ENCODE data around the gene SERBP1. TPM values are rescaled to one million over a fixed set of nuclear protein-coding genes. Genes with fewer than 3 reads are reported as not detected.

The SERBP1 gene
- total RNA-seq, result 100 to 1,000 TPM; 433 to 510 TPM

- Mint-ChIP-seq H3K27me3 (no peaks in the 10 kb centered on the region), H3K36me3 (ENCODE audit: low read depth) (peaks cover 43% of the 10 kb centered on the region), H3K4me1 (peaks cover 48% of the 10 kb centered on the region), H3K9me3 (ENCODE audit: low read depth) (no peaks in the 10 kb centered on the region), H3K27ac (peak within 1 kb of the TSS; percentile 100), H3K4me3 (peak within 1 kb of the TSS; percentile 97)
- ChIA-PET POLR2A (interaction anchor here (0.6 to 2.1 kb wide), 13 partner anchors 9 to 542 kb away, joined by 3 to 14 read pairs (median 3); partner anchors contain the start of genes DNAI4 and GADD45A), CTCF (interaction anchor here (0.6 kb wide), 1 partner anchor 25 kb away, joined by 10 read pairs; no protein-coding TSS in a partner anchor)
- peak; percentile 97 for DNase-seq
- intact Hi-C loops (cut with DNase I, micrococcal nuclease), result loop anchor here (1.0 to 5.0 kb wide), 16 partner anchors 48 to 505 kb away; partner anchors contain the start of genes GADD45A (in 1 of the 2) and SLC35D1 (in 1 of the 2)
- peak; percentile 91 for ATAC-seq
Measured at GRCh38 chr1:67430358-67431155, at the start of gene SERBP1. Gene SERBP1 (minus strand): TSS chr1:67430402. CDS start chr1:67430300, 102 bp downstream.

GRCh38 chr1:67479146-67479891, 49.1 kb upstream of the SERBP1 start:
- intact Hi-C loops (cut with DNase I, micrococcal nuclease), result loop anchor here in 1 of 2 experiments (2.0 kb wide), 1 partner anchor 49 kb away; the partner anchor contains the start of gene SERBP1
- CTCF ChIA-PET, result interaction anchor here (0.8 kb wide), 1 partner anchor 281 kb away, joined by 5 read pairs; no protein-coding TSS in a partner anchor
- Mint-ChIP-seq H3K27ac (peak overlapping the region; percentile 55), H3K4me3 (no peak overlapping the region), H3K36me3 (ENCODE audit: low read depth) (no peaks in the 10 kb centered on the region), H3K4me1 (peaks cover 10% of the 10 kb centered on the region), H3K27me3 (peaks cover 6% of the 10 kb centered on the region), H3K9me3 (ENCODE audit: low read depth) (no peaks in the 10 kb centered on the region)
- POLR2A ChIA-PET, result interaction anchor here (0.6 kb wide), 1 partner anchor 733 kb away, joined by 3 read pairs; no protein-coding TSS in a partner anchor
- DNase-seq (peak; percentile 60), ATAC-seq (peak; percentile 98)

GRCh38 chr1:67476906-67477305, 46.7 kb upstream of the SERBP1 start:
- ChIA-PET CTCF (interaction anchor here (1.1 kb wide), 1 partner anchor 11 kb away, joined by 3 read pairs; no protein-coding TSS in a partner anchor), POLR2A (no interaction called here)
- no peaks in the 10 kb centered on the region for H3K36me3 Mint-ChIP-seq (ENCODE audit: low read depth)
- peaks cover 6% of the 10 kb centered on the region for H3K27me3 Mint-ChIP-seq
- intact Hi-C loops (cut with DNase I, micrococcal nuclease), result no loop called here
- no peak overlapping the region for H3K27ac Mint-ChIP-seq
- no peak overlapping the region for H3K4me3 Mint-ChIP-seq
- peaks cover 9% of the 10 kb centered on the region for H3K4me1 Mint-ChIP-seq
- H3K9me3 Mint-ChIP-seq (ENCODE audit: low read depth), result no peaks in the 10 kb centered on the region
- DNase-seq, result no peak
- ATAC-seq, result no peak

- DNase-seq (no peak), ATAC-seq (no peak)
- ChIA-PET POLR2A (no interaction called here), CTCF (no interaction called here)
- no peaks in the 10 kb centered on the region for H3K36me3 Mint-ChIP-seq (ENCODE audit: low read depth)
- intact Hi-C loops (cut with DNase I, micrococcal nuclease), result no loop called here
- no peak overlapping the region for H3K4me3 Mint-ChIP-seq
- peaks cover 9% of the 10 kb centered on the region for H3K4me1 Mint-ChIP-seq
- peaks cover 6% of the 10 kb centered on the region for H3K27me3 Mint-ChIP-seq
- H3K9me3 Mint-ChIP-seq (ENCODE audit: low read depth), result no peaks in the 10 kb centered on the region
- H3K27ac Mint-ChIP-seq, result no peak overlapping the region
Measured at GRCh38 chr1:67476006-67476482, 45.8 kb upstream of the SERBP1 start.

- CTCF ChIA-PET, result interaction anchor here (0.6 to 1.3 kb wide), 4 partner anchors 8 to 206 kb away, joined by 3 to 5 read pairs (median 3); no protein-coding TSS in a partner anchor
- peaks cover 6% of the 10 kb centered on the region for H3K27me3 Mint-ChIP-seq
Measured at GRCh38 chr1:67472056-67472455, 41.9 kb upstream of the SERBP1 start.

GRCh38 chr1:67469431-67469830, 39.2 kb upstream of the SERBP1 start:
- Mint-ChIP-seq H3K36me3 (ENCODE audit: low read depth) (no peaks in the 10 kb centered on the region), H3K27ac (no peak overlapping the region), H3K9me3 (ENCODE audit: low read depth) (no peaks in the 10 kb centered on the region), H3K27me3 (peaks cover 4% of the 10 kb centered on the region), H3K4me1 (no peaks in the 10 kb centered on the region), H3K4me3 (no peak overlapping the region)
- DNase-seq, result no peak
- ChIA-PET POLR2A (no interaction called here), CTCF (no interaction called here)
- no peak for ATAC-seq
- intact Hi-C loops (cut with DNase I, micrococcal nuclease), result no loop called here

More at GRCh38 chr1:67472056-67472455, 41.9 kb upstream of the SERBP1 start:
- ATAC-seq (no peak), DNase-seq (no peak)
- intact Hi-C loops (cut with DNase I, micrococcal nuclease), result no loop called here
- Mint-ChIP-seq H3K27ac (no peak overlapping the region), H3K4me3 (no peak overlapping the region), H3K4me1 (no peaks in the 10 kb centered on the region), H3K36me3 (ENCODE audit: low read depth) (no peaks in the 10 kb centered on the region), H3K9me3 (ENCODE audit: low read depth) (no peaks in the 10 kb centered on the region)
- POLR2A ChIA-PET, result no interaction called here

- ATAC-seq, result no peak
- H3K4me1 Mint-ChIP-seq, result no peaks in the 10 kb centered on the region
- no peak for DNase-seq
- H3K36me3 Mint-ChIP-seq (ENCODE audit: low read depth), result no peaks in the 10 kb centered on the region
- CTCF ChIA-PET, result interaction anchor here (0.6 kb wide), 1 partner anchor 55 kb away, joined by 3 read pairs; no protein-coding TSS in a partner anchor
- POLR2A ChIA-PET, result no interaction called here
- peaks cover 4% of the 10 kb centered on the region for H3K27me3 Mint-ChIP-seq
- intact Hi-C loops (cut with DNase I, micrococcal nuclease), result no loop called here
- no peak overlapping the region for H3K4me3 Mint-ChIP-seq
- no peaks in the 10 kb centered on the region for H3K9me3 Mint-ChIP-seq (ENCODE audit: low read depth)
- no peak overlapping the region for H3K27ac Mint-ChIP-seq
Measured at GRCh38 chr1:67468066-67468718, 38.0 kb upstream of the SERBP1 start.

GRCh38 chr1:67465375-67465774, 35.2 kb upstream of the SERBP1 start:
- Mint-ChIP-seq H3K4me1 (no peaks in the 10 kb centered on the region), H3K9me3 (ENCODE audit: low read depth) (no peaks in the 10 kb centered on the region), H3K36me3 (ENCODE audit: low read depth) (no peaks in the 10 kb centered on the region), H3K4me3 (no peak overlapping the region), H3K27me3 (peaks cover 4% of the 10 kb centered on the region), H3K27ac (no peak overlapping the region)
- ATAC-seq, result no peak
- intact Hi-C loops (cut with DNase I, micrococcal nuclease), result no loop called here
- DNase-seq, result no peak
- ChIA-PET CTCF (interaction anchor here (0.6 to 0.7 kb wide), 2 partner anchors 12 to 17 kb away, joined by 3 read pairs; no protein-coding TSS in a partner anchor), POLR2A (no interaction called here)

GRCh38 chr1:67464746-67465145, 34.5 kb upstream of the SERBP1 start:
- Mint-ChIP-seq H3K36me3 (ENCODE audit: low read depth) (no peaks in the 10 kb centered on the region), H3K4me3 (no peak overlapping the region), H3K4me1 (no peaks in the 10 kb centered on the region), H3K27me3 (peaks cover 4% of the 10 kb centered on the region), H3K27ac (no peak overlapping the region), H3K9me3 (ENCODE audit: low read depth) (no peaks in the 10 kb centered on the region)
- no peak for ATAC-seq
- CTCF ChIA-PET, result interaction anchor here (1.0 kb wide), 1 partner anchor 252 kb away, joined by 3 read pairs; no protein-coding TSS in a partner anchor
- intact Hi-C loops (cut with DNase I, micrococcal nuclease), result no loop called here
- POLR2A ChIA-PET, result no interaction called here
- no peak for DNase-seq

GRCh38 chr1:67464058-67464457, 33.9 kb upstream of the SERBP1 start:
- H3K27ac Mint-ChIP-seq, result no peak overlapping the region
- no peaks in the 10 kb centered on the region for H3K4me1 Mint-ChIP-seq
- no peak for ATAC-seq
- H3K9me3 Mint-ChIP-seq (ENCODE audit: low read depth), result no peaks in the 10 kb centered on the region
- ChIA-PET POLR2A (interaction anchor here (0.6 kb wide), 1 partner anchor 18 kb away, joined by 4 read pairs; no protein-coding TSS in a partner anchor), CTCF (interaction anchor here (1.0 to 1.8 kb wide), 4 partner anchors 8 to 279 kb away, joined by 3 to 7 read pairs (median 5); no protein-coding TSS in a partner anchor)
- intact Hi-C loops (cut with DNase I, micrococcal nuclease), result no loop called here
- H3K27me3 Mint-ChIP-seq, result peaks cover 4% of the 10 kb centered on the region
- no peak overlapping the region for H3K4me3 Mint-ChIP-seq
- no peaks in the 10 kb centered on the region for H3K36me3 Mint-ChIP-seq (ENCODE audit: low read depth)
- DNase-seq, result no peak

All from activated CD4-positive, alpha-beta T cell treated with anti-CD3 and anti-CD28 coated beads for 36 hours (primary cell).